ENCODE data around the gene STIM1. TPM values are rescaled to one million over a fixed set of nuclear protein-coding genes. Genes with fewer than 3 reads are reported as not detected.

Gene STIM1
- total RNA-seq, 1 experiment from 2014 or later: 18.0 TPM

DNA sequence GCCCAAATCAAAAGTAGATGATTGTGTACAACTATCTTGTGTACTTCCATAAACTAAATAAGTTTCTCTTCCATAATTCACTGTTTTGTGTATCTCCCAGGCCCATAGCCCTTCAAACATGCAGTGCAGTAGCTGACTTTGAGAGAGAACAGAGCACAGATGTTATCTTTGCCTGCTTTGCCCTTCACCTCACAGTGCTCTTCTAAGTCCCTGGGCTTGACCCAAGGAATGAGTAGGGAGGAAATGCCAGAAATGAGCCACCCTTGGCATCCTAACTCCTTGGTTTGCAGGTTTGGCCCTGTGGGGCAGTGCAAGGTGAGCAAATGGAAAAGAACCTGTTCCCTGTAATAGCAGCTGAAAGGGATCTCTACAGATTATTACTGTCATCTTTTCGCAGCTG lies 79.2 kb downstream of the STIM1 start:
- Mint-ChIP-seq H3K27ac (no peak overlapping the region), H3K4me3 (no peak overlapping the region), H3K4me1 (peaks cover 6% of the 10 kb centered on the region), H3K27me3 (ENCODE audit: low read depth) (no peaks in the 10 kb centered on the region), H3K9me3 (no peaks in the 10 kb centered on the region), H3K36me3 (no peaks in the 10 kb centered on the region)
- ATAC-seq: no peak
- CTCF ChIA-PET: interaction anchor here (1.3 kb wide), 1 partner anchor 80 kb away, joined by 3 read pairs; no protein-coding TSS in a partner anchor
- DNase-seq (ENCODE audit: low spot score): no peak
- POLR2A ChIA-PET: no interaction called here
- TF ChIP-seq, protein P1, sequence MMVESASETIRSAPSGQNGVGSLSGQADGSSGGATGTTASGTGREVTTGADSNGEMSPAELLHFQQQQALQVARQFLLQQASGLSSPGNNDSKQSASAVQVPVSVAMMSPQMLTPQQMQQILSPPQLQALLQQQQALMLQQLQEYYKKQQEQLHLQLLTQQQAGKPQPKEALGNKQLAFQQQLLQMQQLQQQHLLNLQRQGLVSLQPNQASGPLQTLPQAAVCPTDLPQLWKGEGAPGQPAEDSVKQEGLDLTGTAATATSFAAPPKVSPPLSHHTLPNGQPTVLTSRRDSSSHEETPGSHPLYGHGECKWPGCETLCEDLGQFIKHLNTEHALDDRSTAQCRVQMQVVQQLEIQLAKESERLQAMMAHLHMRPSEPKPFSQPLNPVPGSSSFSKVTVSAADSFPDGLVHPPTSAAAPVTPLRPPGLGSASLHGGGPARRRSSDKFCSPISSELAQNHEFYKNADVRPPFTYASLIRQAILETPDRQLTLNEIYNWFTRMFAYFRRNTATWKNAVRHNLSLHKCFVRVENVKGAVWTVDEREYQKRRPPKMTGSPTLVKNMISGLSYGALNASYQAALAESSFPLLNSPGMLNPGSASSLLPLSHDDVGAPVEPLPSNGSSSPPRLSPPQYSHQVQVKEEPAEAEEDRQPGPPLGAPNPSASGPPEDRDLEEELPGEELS (CRISPR knock-in tag; IDR thresholded peaks at IDR 0.05): no peak
- TF ChIP-seq, protein P2, sequence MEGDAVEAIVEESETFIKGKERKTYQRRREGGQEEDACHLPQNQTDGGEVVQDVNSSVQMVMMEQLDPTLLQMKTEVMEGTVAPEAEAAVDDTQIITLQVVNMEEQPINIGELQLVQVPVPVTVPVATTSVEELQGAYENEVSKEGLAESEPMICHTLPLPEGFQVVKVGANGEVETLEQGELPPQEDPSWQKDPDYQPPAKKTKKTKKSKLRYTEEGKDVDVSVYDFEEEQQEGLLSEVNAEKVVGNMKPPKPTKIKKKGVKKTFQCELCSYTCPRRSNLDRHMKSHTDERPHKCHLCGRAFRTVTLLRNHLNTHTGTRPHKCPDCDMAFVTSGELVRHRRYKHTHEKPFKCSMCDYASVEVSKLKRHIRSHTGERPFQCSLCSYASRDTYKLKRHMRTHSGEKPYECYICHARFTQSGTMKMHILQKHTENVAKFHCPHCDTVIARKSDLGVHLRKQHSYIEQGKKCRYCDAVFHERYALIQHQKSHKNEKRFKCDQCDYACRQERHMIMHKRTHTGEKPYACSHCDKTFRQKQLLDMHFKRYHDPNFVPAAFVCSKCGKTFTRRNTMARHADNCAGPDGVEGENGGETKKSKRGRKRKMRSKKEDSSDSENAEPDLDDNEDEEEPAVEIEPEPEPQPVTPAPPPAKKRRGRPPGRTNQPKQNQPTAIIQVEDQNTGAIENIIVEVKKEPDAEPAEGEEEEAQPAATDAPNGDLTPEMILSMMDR (IDR thresholded peaks at IDR 0.05): no peak
- TF ChIP-seq, protein P3, sequence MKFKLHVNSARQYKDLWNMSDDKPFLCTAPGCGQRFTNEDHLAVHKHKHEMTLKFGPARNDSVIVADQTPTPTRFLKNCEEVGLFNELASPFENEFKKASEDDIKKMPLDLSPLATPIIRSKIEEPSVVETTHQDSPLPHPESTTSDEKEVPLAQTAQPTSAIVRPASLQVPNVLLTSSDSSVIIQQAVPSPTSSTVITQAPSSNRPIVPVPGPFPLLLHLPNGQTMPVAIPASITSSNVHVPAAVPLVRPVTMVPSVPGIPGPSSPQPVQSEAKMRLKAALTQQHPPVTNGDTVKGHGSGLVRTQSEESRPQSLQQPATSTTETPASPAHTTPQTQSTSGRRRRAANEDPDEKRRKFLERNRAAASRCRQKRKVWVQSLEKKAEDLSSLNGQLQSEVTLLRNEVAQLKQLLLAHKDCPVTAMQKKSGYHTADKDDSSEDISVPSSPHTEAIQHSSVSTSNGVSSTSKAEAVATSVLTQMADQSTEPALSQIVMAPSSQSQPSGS (CRISPR knock-in tag; IDR thresholded peaks at IDR 0.05; ENCODE audit: borderline replicate concordance, low read depth): no peak

DNA sequence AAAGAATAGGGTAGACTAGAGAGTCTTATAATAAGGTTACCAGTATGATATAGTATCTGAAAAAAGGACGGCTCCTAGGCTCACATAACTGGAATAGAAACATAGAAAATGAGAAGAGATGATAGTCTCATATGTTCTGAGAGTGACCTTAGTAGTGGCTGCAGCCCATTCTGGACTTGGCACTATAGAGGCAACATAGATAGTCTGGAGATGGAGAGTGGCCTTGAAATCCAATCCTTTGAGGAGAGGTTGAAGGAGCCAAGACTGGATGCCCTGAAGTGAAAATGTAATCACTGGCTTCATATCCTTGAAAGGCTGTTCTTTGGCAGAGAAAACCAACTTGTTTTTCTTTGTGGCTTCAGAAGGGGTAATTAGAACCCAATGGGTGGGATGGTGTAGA lies 81.1 kb downstream of the STIM1 start:
- H3K27me3 Mint-ChIP-seq (ENCODE audit: low read depth): no peaks in the 10 kb centered on the region
- no peak overlapping the region for H3K27ac Mint-ChIP-seq
- H3K4me3 Mint-ChIP-seq: no peak overlapping the region
- H3K4me1 Mint-ChIP-seq: peaks cover 6% of the 10 kb centered on the region; the same call in 1 of the 2 replicates
- ChIA-PET CTCF (interaction anchor here (1.0 kb wide), 1 partner anchor 95 kb away, joined by 3 read pairs; no protein-coding TSS in a partner anchor), POLR2A (no interaction called here)
- ATAC-seq (no peak), DNase-seq (ENCODE audit: low spot score) (no peak)
- H3K36me3 Mint-ChIP-seq: no peaks in the 10 kb centered on the region
- H3K9me3 Mint-ChIP-seq: no peaks in the 10 kb centered on the region
- TF ChIP-seq, protein P4, sequence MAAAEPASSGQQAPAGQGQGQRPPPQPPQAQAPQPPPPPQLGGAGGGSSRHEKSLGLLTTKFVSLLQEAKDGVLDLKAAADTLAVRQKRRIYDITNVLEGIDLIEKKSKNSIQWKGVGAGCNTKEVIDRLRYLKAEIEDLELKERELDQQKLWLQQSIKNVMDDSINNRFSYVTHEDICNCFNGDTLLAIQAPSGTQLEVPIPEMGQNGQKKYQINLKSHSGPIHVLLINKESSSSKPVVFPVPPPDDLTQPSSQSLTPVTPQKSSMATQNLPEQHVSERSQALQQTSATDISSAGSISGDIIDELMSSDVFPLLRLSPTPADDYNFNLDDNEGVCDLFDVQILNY (CRISPR knock-in tag; IDR thresholded peaks at IDR 0.05): no peak
- TF ChIP-seq CBFB (CRISPR knock-in tag; IDR thresholded peaks at IDR 0.05; ENCODE audit: low read depth): no peak
- TF ChIP-seq TCF7 (CRISPR knock-in tag; IDR thresholded peaks at IDR 0.05; ENCODE audit: low read depth): no peak
- no peak for TF ChIP-seq MYBL2 (CRISPR knock-in tag; IDR thresholded peaks at IDR 0.05)
- TF ChIP-seq CREB1 (CRISPR knock-in tag; IDR thresholded peaks at IDR 0.05): no peak
- TF ChIP-seq ZNF396 (CRISPR knock-in tag; IDR thresholded peaks at IDR 0.05; ENCODE audit: borderline replicate concordance): no peak
- TF ChIP-seq, protein P5, sequence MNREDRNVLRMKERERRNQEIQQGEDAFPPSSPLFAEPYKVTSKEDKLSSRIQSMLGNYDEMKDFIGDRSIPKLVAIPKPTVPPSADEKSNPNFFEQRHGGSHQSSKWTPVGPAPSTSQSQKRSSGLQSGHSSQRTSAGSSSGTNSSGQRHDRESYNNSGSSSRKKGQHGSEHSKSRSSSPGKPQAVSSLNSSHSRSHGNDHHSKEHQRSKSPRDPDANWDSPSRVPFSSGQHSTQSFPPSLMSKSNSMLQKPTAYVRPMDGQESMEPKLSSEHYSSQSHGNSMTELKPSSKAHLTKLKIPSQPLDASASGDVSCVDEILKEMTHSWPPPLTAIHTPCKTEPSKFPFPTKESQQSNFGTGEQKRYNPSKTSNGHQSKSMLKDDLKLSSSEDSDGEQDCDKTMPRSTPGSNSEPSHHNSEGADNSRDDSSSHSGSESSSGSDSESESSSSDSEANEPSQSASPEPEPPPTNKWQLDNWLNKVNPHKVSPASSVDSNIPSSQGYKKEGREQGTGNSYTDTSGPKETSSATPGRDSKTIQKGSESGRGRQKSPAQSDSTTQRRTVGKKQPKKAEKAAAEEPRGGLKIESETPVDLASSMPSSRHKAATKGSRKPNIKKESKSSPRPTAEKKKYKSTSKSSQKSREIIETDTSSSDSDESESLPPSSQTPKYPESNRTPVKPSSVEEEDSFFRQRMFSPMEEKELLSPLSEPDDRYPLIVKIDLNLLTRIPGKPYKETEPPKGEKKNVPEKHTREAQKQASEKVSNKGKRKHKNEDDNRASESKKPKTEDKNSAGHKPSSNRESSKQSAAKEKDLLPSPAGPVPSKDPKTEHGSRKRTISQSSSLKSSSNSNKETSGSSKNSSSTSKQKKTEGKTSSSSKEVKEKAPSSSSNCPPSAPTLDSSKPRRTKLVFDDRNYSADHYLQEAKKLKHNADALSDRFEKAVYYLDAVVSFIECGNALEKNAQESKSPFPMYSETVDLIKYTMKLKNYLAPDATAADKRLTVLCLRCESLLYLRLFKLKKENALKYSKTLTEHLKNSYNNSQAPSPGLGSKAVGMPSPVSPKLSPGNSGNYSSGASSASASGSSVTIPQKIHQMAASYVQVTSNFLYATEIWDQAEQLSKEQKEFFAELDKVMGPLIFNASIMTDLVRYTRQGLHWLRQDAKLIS (CRISPR knock-in tag; IDR thresholded peaks at IDR 0.05; ENCODE audit: borderline replicate concordance): no peak
- no peak for TF ChIP-seq HMGA2 (CRISPR knock-in tag; IDR thresholded peaks at IDR 0.05)
- no peak for TF ChIP-seq ZNF416 (CRISPR knock-in tag; IDR thresholded peaks at IDR 0.05)
- no peak for TF ChIP-seq ZNF423 (CRISPR knock-in tag; IDR thresholded peaks at IDR 0.05)
- TF ChIP-seq, protein P6, sequence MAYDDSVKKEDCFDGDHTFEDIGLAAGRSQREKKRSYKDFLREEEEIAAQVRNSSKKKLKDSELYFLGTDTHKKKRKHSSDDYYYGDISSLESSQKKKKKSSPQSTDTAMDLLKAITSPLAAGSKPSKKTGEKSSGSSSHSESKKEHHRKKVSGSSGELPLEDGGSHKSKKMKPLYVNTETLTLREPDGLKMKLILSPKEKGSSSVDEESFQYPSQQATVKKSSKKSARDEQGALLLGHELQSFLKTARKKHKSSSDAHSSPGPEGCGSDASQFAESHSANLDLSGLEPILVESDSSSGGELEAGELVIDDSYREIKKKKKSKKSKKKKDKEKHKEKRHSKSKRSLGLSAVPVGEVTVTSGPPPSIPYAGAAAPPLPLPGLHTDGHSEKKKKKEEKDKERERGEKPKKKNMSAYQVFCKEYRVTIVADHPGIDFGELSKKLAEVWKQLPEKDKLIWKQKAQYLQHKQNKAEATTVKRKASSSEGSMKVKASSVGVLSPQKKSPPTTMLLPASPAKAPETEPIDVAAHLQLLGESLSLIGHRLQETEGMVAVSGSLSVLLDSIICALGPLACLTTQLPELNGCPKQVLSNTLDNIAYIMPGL (CRISPR knock-in tag; IDR thresholded peaks at IDR 0.05): no peak
- TF ChIP-seq, protein P7, sequence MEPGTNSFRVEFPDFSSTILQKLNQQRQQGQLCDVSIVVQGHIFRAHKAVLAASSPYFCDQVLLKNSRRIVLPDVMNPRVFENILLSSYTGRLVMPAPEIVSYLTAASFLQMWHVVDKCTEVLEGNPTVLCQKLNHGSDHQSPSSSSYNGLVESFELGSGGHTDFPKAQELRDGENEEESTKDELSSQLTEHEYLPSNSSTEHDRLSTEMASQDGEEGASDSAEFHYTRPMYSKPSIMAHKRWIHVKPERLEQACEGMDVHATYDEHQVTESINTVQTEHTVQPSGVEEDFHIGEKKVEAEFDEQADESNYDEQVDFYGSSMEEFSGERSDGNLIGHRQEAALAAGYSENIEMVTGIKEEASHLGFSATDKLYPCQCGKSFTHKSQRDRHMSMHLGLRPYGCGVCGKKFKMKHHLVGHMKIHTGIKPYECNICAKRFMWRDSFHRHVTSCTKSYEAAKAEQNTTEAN (CRISPR knock-in tag; IDR thresholded peaks at IDR 0.05): no peak
- TF ChIP-seq, protein P8, sequence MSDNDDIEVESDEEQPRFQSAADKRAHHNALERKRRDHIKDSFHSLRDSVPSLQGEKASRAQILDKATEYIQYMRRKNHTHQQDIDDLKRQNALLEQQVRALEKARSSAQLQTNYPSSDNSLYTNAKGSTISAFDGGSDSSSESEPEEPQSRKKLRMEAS (CRISPR knock-in tag; IDR thresholded peaks at IDR 0.05): no peak
- TF ChIP-seq, protein P9, sequence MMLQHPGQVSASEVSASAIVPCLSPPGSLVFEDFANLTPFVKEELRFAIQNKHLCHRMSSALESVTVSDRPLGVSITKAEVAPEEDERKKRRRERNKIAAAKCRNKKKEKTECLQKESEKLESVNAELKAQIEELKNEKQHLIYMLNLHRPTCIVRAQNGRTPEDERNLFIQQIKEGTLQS (CRISPR knock-in tag; conservative IDR thresholded peaks at IDR 0.05): no peak
- TF ChIP-seq, protein P10, sequence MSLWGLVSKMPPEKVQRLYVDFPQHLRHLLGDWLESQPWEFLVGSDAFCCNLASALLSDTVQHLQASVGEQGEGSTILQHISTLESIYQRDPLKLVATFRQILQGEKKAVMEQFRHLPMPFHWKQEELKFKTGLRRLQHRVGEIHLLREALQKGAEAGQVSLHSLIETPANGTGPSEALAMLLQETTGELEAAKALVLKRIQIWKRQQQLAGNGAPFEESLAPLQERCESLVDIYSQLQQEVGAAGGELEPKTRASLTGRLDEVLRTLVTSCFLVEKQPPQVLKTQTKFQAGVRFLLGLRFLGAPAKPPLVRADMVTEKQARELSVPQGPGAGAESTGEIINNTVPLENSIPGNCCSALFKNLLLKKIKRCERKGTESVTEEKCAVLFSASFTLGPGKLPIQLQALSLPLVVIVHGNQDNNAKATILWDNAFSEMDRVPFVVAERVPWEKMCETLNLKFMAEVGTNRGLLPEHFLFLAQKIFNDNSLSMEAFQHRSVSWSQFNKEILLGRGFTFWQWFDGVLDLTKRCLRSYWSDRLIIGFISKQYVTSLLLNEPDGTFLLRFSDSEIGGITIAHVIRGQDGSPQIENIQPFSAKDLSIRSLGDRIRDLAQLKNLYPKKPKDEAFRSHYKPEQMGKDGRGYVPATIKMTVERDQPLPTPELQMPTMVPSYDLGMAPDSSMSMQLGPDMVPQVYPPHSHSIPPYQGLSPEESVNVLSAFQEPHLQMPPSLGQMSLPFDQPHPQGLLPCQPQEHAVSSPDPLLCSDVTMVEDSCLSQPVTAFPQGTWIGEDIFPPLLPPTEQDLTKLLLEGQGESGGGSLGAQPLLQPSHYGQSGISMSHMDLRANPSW (CRISPR knock-in tag; conservative IDR thresholded peaks at IDR 0.05; ENCODE audit: low read depth): no peak

Measured in WTC11 (cell line).